Smooth muscle cell (in vitro differentiated cells): ENCODE results near the gene AGK. TPM values are rescaled to one million over a fixed set of nuclear protein-coding genes. Genes with fewer than 3 reads are reported as not detected.
"Not testable (repeated sequence)": the region's sequence is repeated elsewhere in the genome, so short reads cannot be mapped to it uniquely, and the experiment has no call there.

Source experiments
- DNase-seq: peaks from one replicate; lab custom pipeline; 2025; ENCODE audit not compliant: unreplicated experiment; lab: John Stamatoyannopoulos, UW
- H2AFZ ChIP-seq: fragments of 200-600 bp; sonication (generic); 2 replicates; pipeline ENCODE4 v1.6.0; 2016; ENCODE audit warnings: antibody characterized with exemption, low read depth, mild to moderate bottlenecking
- H3F3A ChIP-seq: fragments of 200-600 bp; sonication (generic); 2 replicates; pipeline ENCODE4 v1.6.0; 2017; ENCODE audit warnings: antibody characterized with exemption, low read depth
- H3K27ac ChIP-seq: fragments of 200-600 bp; sonication (generic); 2 replicates; pipeline ENCODE4 v1.5.1; 2016; ENCODE audit warnings: low read depth, mild to moderate bottlenecking
- H3K27me3 ChIP-seq: fragments of 200-600 bp; sonication (generic); 2 replicates; pipeline ENCODE4 v1.6.1; 2016; ENCODE audit warnings: low read depth, mild to moderate bottlenecking
- H3K36me3 ChIP-seq: fragments of 200-600 bp; sonication (generic); 2 replicates; pipeline ENCODE4 v1.5.1; 2016; ENCODE audit warnings: low read depth
- H3K4me1 ChIP-seq: fragments of 200-600 bp; sonication (generic); 2 replicates; pipeline ENCODE4 v1.5.1; 2016; ENCODE audit warnings: low read depth
- H3K4me2 ChIP-seq: fragments of 200-600 bp; sonication (generic); 2 replicates; pipeline ENCODE4 v1.6.0; 2016; ENCODE audit warnings: mild to moderate bottlenecking
- H3K4me3 ChIP-seq: fragments of 200-600 bp; sonication (generic); 2 replicates; pipeline ENCODE4 v1.5.1; 2016; ENCODE audit warnings: mild to moderate bottlenecking
- H3K79me2 ChIP-seq: fragments of 200-600 bp; sonication (generic); 2 replicates; pipeline ENCODE4 v1.6.0; 2016; ENCODE audit warnings: low read depth, mild to moderate bottlenecking
- H3K9ac ChIP-seq: fragments of 200-600 bp; sonication (generic); 2 replicates; pipeline ENCODE4 v1.6.0; 2016; ENCODE audit warnings: low read depth
- H3K9me3 ChIP-seq: fragments of 200-600 bp; sonication (generic); replicated peaks from 2 replicates; pipeline ENCODE4 v1.5.1; 2016; ENCODE audit warnings: low read depth
- H4K20me1 ChIP-seq: fragments of 200-600 bp; sonication (generic); 2 replicates; pipeline ENCODE4 v1.6.0; 2016; ENCODE audit warnings: low read depth
- CTCF ChIP-seq: fragments of 200-600 bp; sonication (generic); IDR thresholded peaks from 2 replicates; pipeline ENCODE4 v1.5.1; 2017; ENCODE audit warnings: borderline replicate concordance, mild to moderate bottlenecking, antibody characterized with exemption; ENCODE audit not compliant: insufficient read depth, poor library complexity, severe bottlenecking
- WGBS: methylation state at CpG from one replicate; pipeline ENCODE4 v1.1.7; 2016; ENCODE audit warnings: low lambda C conversion rate; 5-methylcytosine and 5-hydroxymethylcytosine counted together
- polyA plus RNA-seq: library from polyadenylated mRNA; unstranded; fragments of >200 nt; fragmentation: Nextera tagmentation; extraction: Ambion mirVana; gene quantifications from 2 replicates; pipeline ENCODE4 v1.2.1, GENCODE V29; 2016
- total RNA-seq: library from RNA; depleted of rRNA; stranded (reverse); fragments of >200 nt; gene quantifications from 2 replicates; pipeline ENCODE4 v1.2.3, GENCODE V29; 2014

Gene AGK
- total and polyA plus RNA-seq, 2 experiments from 2014 or later = 22.3 to 32.4 TPM

- WGBS = 96% methylated on average over 1 of the region's 1 CpG
- no peak overlapping the region for H3K27ac ChIP-seq
- TF ChIP-seq CTCF = no peak
- no peaks in the 10 kb centered on the region for H3K36me3 ChIP-seq
- no peaks in the 10 kb centered on the region for H3K27me3 ChIP-seq
- H3F3A ChIP-seq = no peaks in the 10 kb centered on the region
- H3K79me2 ChIP-seq = peaks cover 6% of the 10 kb centered on the region
- H3K4me2 ChIP-seq = no peak overlapping the region
- H3K9me3 ChIP-seq = no peaks in the 10 kb centered on the region
- no peak overlapping the region for H3K4me3 ChIP-seq
- no peak overlapping the region for H3K9ac ChIP-seq
- no peaks in the 10 kb centered on the region for H3K4me1 ChIP-seq
- H2AFZ ChIP-seq = no peak overlapping the region
- DNase-seq = no peak
- peaks cover 6% of the 10 kb centered on the region for H4K20me1 ChIP-seq
Measured at GRCh38 chr7:141575164-141575563, 24.0 kb downstream of the AGK start.

- Histone ChIP-seq H4K20me1 (peaks cover 6% of the 10 kb centered on the region), H3K27ac (no peak overlapping the region), H3K4me1 (no peaks in the 10 kb centered on the region), H3F3A (no peaks in the 10 kb centered on the region), H3K79me2 (peaks cover 5% of the 10 kb centered on the region), H3K27me3 (no peaks in the 10 kb centered on the region), H3K4me2 (no peak overlapping the region), H3K9me3 (no peaks in the 10 kb centered on the region), H3K36me3 (no peaks in the 10 kb centered on the region), H3K4me3 (no peak overlapping the region), H3K9ac (no peak overlapping the region), H2AFZ (no peak overlapping the region)
- no peak for TF ChIP-seq CTCF
- WGBS = 92% methylated on average over 2 of the region's 2 CpGs
- DNase-seq = no peak
Measured at GRCh38 chr7:141575654-141576448, 24.6 kb downstream of the AGK start.

- TF ChIP-seq CTCF = no peak
Measured at GRCh38 chr7:141577043-141577839, 26.0 kb downstream of the AGK start.

GRCh38 chr7:141579953-141580352, 28.7 kb downstream of the AGK start:
- not testable (repeated sequence) for DNase-seq, H3K4me3 ChIP-seq, H3K36me3 ChIP-seq, H3K9ac ChIP-seq, H2AFZ ChIP-seq, H3K4me1 ChIP-seq, H3K4me2 ChIP-seq, H3K79me2 ChIP-seq, H3F3A ChIP-seq, H3K9me3 ChIP-seq, H3K27me3 ChIP-seq, H4K20me1 ChIP-seq, H3K27ac ChIP-seq
- 97% methylated on average over 5 of the region's 5 CpGs for WGBS

More at GRCh38 chr7:141577043-141577839, 26.0 kb downstream of the AGK start:
- Histone ChIP-seq H3K27me3 (no peaks in the 10 kb centered on the region), H3K4me3 (no peak overlapping the region), H3K4me2 (no peak overlapping the region), H4K20me1 (no peaks in the 10 kb centered on the region), H3K9me3 (no peaks in the 10 kb centered on the region), H3K4me1 (no peaks in the 10 kb centered on the region), H3F3A (no peaks in the 10 kb centered on the region), H2AFZ (no peak overlapping the region), H3K36me3 (no peaks in the 10 kb centered on the region), H3K79me2 (no peaks in the 10 kb centered on the region), H3K9ac (no peak overlapping the region), H3K27ac (no peak overlapping the region)
- no peak for DNase-seq
- WGBS = 97% methylated on average over 6 of the region's 6 CpGs

GRCh38 chr7:141582063-141582462, 30.9 kb downstream of the AGK start:
- Histone ChIP-seq H3F3A (peaks cover 16% of the 10 kb centered on the region), H3K4me1 (peaks cover 14% of the 10 kb centered on the region)
- not testable (repeated sequence) for H3K27ac ChIP-seq, H2AFZ ChIP-seq, H3K27me3 ChIP-seq, H3K9me3 ChIP-seq, DNase-seq, H4K20me1 ChIP-seq, H3K79me2 ChIP-seq, H3K9ac ChIP-seq, H3K4me3 ChIP-seq, H3K4me2 ChIP-seq, H3K36me3 ChIP-seq
- WGBS = 98% methylated on average over 7 of the region's 7 CpGs
